Activated T-cell treated with anti-CD3 and anti-CD28 coated beads for 24 hours (primary cell): ENCODE results near the gene INPP5D.
"Not testable (repeated sequence)": the region's sequence is repeated elsewhere in the genome, so short reads cannot be mapped to it uniquely, and the experiment has no call there.

Source experiments
- DNase-seq: peaks from one replicate; pipeline ENCODE4 v3.0.0-alpha.2; 2020; ENCODE audit warnings: low read depth

Gene INPP5D

DNA sequence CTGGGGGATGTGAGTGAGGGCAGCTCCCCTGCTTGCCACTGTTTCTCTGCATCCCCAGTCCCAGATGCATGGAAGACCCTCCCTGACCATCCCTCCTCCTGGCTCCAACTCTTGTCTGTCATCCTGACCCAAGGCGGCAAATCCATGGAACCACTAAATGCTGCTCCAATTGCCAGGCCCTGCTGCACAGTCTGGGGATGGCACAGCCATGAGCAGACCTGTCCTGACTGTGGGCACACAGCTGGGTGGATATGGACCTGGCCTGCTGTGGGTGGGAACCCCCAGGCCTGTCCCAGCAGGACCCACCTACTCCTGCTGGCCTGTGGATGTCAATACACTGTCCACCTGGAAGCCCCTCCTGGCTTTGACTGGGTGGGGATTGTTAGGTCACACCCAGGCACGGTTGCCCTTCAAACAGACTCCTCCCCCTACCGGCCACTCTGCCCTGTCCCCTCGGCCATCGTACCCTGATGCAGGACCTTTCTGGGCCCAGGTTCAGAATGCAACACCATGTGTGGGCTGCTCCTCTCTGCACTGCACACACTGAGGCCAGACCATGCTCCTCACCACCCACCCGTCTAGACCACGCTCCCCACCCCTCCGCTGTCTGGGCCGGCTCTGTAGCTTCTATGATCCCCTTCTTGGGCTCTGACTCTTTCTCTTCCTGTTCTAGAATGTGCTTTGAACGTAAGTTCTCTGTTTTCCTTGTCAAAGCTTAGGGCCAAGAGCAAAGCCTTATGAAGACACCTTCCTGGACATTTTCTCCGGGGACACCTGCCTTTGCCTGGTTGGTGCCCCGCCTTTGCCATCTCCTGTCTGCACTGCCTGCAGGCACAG lies 57.9 kb downstream of the INPP5D start:
- no peak for DNase-seq

GRCh38 chr2:233118648-233119000 lies 58.5 kb downstream of the INPP5D start:
- no peak for DNase-seq

- DNase-seq, result no peak
These were observed 59.0 kb downstream of the INPP5D start for GRCh38 chr2:233119123-233119522.

- DNase-seq, result no peak
These were observed 59.7 kb downstream of the INPP5D start for GRCh38 chr2:233119806-233120205.

- no peak for DNase-seq
These were observed 60.3 kb downstream of the INPP5D start for GRCh38 chr2:233120459-233120858.

GRCh38 chr2:233121856-233122255 lies 61.7 kb downstream of the INPP5D start:
- no peak for DNase-seq

- no peak for DNase-seq
These were observed 62.4 kb downstream of the INPP5D start for GRCh38 chr2:233122541-233122940.

GRCh38 chr2:233123576-233123975 lies 63.4 kb downstream of the INPP5D start:
- not testable (repeated sequence) for DNase-seq

GRCh38 chr2:233124421-233125080 lies 64.4 kb downstream of the INPP5D start:
- DNase-seq, result no peak

GRCh38 chr2:233125455-233126065 lies 65.4 kb downstream of the INPP5D start:
- no peak for DNase-seq

DNA sequence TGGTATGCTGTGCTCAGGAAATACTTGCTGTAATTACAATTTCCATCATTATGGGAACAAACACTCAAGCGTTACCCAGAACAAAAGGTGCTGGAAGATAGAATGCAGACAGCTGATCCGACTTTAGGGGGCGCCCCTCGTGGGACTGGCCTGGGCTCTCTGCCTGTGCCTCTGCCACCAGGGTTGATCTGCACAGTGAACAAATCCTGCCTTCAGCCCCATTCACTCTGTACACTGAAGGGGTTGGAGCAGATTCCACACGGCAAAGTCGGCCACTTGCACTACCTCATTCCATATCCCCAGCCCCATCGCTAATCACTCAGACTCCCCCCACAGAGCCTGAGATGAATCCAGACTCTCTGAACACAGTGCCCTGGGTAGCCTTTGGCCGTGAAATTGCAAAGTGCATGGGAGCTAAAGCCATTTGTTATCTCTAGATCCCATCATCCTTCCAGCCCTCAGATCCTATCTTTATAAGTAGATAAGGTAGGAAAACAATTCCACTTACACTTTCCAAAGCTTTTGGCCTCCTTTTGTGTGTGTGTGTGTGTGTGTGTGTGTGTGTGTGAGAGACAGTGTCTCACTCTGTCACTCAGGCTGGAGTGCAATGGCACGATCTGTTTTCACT lies 69.3 kb downstream of the INPP5D start:
- DNase-seq, result no peak

- DNase-seq, result no peak
These were observed 69.9 kb downstream of the INPP5D start for GRCh38 chr2:233130024-233130423.

DNA sequence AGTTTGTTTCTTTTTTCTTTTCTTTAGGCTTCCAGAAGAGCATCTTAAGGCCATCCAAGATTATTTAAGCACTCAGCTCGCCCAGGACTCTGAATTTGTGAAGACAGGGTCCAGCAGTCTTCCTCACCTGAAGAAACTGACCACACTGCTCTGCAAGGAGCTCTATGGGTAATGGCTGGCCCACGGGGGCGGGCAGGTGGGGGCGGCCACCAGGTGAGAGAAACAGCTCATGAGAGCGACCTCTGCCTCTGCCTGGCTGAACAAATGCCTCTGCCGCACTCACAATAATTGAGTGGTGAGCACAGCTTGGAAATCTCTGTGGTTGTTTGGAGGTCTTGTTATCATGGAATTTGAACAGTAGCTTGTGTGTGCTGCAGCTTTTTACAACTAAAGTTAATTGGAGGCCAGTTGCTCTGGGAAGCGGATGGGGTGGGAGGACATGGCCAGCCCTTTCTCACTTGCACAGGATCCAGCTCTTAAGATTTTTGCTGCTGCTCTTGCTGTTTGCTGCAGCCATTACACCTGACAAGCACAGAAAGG lies 70.4 kb downstream of the INPP5D start:
- no peak for DNase-seq

DNA sequence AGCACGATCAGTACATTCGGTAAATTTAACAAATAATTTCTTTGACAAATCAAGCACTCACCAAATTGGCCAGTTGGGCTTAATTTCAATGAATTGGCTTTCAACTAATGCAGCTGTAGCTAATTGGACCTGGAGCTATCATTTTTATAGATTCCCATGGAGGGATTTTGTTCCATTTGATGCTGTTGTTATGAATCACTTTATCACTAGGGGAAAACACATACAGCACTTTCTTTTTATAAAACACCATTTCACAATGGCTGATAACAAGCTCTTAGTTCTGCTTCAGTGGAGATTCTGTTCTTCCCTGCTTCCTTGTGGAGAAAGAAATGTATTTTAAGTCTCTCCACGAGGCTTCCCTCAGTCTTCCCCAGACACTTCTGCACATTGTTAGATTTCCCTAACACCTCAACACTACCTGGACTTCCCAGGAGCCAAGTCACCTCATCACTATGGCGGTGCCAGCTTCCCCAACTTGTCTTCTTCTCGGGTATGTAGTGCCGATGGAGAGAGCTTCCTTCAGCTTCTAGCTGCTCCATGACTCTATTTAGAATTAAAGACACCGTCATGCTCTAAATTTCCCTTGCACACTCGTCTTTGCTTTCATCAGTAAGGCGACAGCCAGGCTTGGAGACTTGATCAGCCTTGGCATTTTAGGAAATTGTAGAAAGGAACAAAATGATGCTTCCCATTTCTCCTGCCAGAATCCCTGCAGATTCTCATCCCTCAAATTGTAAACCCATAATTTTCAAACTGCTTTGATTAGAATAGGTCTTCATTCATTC lies 72.0 kb downstream of the INPP5D start:
- no peak for DNase-seq

GRCh38 chr2:233133239-233133638 lies 73.1 kb downstream of the INPP5D start:
- no peak for DNase-seq

DNA sequence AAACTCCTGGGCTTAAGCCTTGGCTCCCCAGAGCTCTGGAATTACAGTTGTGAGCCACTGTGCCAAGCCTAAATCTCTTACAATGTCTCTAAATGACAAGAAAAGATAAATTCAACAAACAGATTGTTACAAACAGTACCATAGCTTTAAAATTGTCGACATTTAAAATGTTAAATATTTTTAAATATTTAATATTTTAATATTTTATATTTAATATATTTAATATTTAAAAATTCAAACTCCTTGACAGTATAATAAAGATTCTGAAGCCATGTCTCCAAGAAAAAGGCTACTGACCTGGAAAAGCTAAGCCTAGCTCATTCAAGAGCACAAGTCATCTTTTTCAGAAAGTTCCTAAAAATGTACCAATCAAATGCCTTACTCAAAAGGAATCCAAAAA lies 75.3 kb downstream of the INPP5D start:
- DNase-seq, result no peak

DNA sequence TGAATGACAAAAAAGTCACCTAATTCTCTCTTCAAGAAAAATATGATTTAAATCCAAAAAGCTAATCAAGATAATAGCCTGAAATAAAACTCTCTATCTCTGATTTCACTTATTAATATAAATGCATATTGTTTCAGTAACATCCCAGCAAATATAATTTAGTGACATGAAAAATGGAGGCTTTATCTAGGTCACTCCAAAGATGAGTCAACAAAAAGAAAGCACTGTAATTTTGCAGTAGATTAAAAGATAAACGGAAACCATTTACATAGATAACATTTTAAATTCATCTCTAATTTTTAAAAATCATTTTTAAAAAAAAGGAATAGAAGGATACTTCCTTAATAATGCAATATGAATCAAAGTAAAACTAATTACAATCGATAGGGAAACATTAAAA lies 76.9 kb downstream of the INPP5D start:
- DNase-seq, result no peak

DNA sequence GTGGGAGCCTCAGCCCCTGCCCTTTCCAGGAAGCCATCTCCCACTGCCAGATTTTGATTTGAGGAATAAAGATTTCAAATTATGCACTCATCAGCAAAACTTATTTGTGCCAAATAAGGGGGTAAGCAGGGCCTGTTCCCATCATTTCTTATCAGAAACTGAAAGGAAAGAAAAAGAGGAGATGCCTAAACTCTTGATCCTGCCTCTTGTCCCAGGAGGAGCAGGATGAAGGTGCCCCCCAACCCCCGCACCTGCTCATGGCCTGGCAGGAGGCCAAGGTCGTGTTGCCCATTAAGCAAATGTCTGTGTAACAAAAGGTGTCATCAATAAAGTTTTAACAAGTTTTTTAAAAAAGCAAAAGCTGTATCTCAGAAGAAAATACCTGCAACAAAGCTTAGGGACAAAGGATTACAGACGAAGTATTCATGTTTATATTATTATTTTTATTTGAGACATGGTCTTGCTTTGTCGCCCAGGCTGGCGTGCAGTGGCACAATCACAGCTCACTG lies 80.0 kb downstream of the INPP5D start:
- DNase-seq, result no peak

DNA sequence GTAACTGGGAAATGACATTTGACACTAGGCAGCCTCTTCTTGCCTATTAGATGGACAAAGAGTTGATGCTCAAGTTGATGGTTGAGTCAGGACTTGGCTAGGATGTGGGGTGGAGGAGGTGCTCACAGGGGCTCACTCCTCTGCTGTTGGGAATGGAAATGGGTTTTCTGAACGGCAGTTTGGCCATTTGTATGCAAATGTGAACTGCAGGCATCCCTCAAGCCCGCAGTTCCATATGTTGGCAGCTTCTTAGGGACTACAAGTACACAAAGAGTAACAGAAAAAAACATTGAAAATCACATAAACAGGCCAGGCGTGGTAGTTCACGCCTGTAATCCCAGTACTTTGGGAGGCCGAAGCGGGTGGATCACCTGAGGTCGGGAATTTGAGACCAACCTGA lies 80.8 kb downstream of the INPP5D start:
- no peak for DNase-seq

DNA sequence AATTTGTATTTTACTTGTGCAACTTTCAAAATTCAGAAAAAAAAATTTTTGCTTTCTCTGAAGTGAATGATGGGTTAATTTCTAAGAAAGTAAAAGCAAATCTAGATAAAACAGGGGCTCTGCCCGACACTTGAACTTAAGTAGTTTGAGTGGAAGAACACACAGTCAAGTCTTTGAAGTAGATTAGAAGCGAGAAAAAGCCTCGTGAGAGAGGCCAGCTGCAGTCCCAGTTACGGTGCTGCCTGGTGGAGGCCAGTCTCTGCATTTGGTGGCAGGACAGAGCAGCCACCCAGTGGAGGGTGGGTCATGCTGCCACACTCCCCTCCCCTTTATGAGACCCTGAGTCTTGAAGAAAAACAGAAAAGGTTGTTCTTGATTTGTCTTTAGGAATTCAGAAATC lies 81.8 kb downstream of the INPP5D start:
- no peak for DNase-seq

GRCh38 chr2:233142355-233142897 lies 82.3 kb downstream of the INPP5D start:
- DNase-seq, result no peak
